ENCODE results near the gene VPS18.

VPS18 gene

DNA sequence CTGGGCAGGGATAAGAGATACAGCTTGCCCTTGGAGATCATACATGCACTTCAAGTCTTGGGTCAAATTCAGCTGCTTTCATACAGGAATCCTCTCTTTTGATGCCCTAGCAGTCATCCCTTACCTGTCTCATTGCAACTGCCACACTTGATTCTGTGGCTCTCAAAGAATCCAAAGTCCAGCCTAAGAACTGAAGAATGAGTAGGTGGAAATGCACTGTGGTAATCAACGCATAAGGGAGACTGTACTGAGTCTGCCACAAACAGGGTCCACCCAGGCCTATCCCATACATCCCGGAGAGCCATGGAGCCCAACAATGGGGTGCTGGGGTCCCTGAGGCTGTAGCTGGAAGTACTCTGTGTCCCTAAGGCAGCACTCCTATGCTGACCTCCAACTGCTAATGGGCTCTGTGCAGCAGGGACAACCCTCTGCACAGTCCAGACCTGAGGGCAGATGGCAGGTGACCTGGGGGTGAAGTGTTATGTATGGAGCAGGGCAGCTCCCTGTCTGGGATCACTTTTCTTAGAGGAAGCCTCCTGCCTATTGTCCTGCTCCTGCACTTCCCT lies 1.7 kb upstream of the VPS18 start:
- Histone ChIP-seq H3K27ac (no peak overlapping the region), H3K27me3 (ENCODE audit: insufficient read depth, low read depth, severe bottlenecking) (no peaks in the 10 kb centered on the region), H3K9me3 (ENCODE audit: severe bottlenecking) (no peaks in the 10 kb centered on the region), H3K36me3 (peaks cover 15% of the 10 kb centered on the region), H3K4me3 (ENCODE audit: low read depth, low read length) (no peak overlapping the region)
- TF ChIP-seq CTCF (IDR thresholded peaks at IDR 0.05; ENCODE audit: low read depth, low read length) = no peak
- no peak for DNase-seq

- Histone ChIP-seq H3K27me3 (ENCODE audit: insufficient read depth, low read depth, severe bottlenecking) (no peaks in the 10 kb centered on the region), H3K4me3 (ENCODE audit: low read depth, low read length) (no peak overlapping the region), H3K9me3 (ENCODE audit: severe bottlenecking) (no peaks in the 10 kb centered on the region), H3K36me3 (peaks cover 18% of the 10 kb centered on the region), H3K27ac (no peak overlapping the region)
- TF ChIP-seq CTCF (IDR thresholded peaks at IDR 0.05; ENCODE audit: low read depth, low read length) = no peak
- DNase-seq = no peak
Observed at GRCh38 chr15:40893019-40893670, 1.1 kb upstream of the VPS18 start.

- Histone ChIP-seq H3K9me3 (ENCODE audit: severe bottlenecking) (no peaks in the 10 kb centered on the region), H3K27ac (peak overlapping the region; percentile 70), H3K4me3 (ENCODE audit: low read depth, low read length) (peak overlapping the region; percentile 93), H3K27me3 (ENCODE audit: insufficient read depth, low read depth, severe bottlenecking) (no peaks in the 10 kb centered on the region), H3K36me3 (peaks cover 34% of the 10 kb centered on the region)
- TF ChIP-seq CTCF (IDR thresholded peaks at IDR 0.05; ENCODE audit: low read depth, low read length) = peak; percentile 44
- peak; percentile 74 for DNase-seq
Observed at GRCh38 chr15:40894681-40895448, 615 bp downstream of the VPS18 start.

- no peak for DNase-seq
- H3K27me3 ChIP-seq (ENCODE audit: insufficient read depth, low read depth, severe bottlenecking) = no peaks in the 10 kb centered on the region
- H3K9me3 ChIP-seq (ENCODE audit: severe bottlenecking) = no peaks in the 10 kb centered on the region
- peaks cover 78% of the 10 kb centered on the region for H3K36me3 ChIP-seq
- no peak for TF ChIP-seq CTCF (IDR thresholded peaks at IDR 0.05; ENCODE audit: low read depth, low read length)
- H3K27ac ChIP-seq = no peak overlapping the region
- H3K4me3 ChIP-seq (ENCODE audit: low read depth, low read length) = no peak overlapping the region
Observed at GRCh38 chr15:40899536-40900207, 5.4 kb downstream of the VPS18 start.

DNA sequence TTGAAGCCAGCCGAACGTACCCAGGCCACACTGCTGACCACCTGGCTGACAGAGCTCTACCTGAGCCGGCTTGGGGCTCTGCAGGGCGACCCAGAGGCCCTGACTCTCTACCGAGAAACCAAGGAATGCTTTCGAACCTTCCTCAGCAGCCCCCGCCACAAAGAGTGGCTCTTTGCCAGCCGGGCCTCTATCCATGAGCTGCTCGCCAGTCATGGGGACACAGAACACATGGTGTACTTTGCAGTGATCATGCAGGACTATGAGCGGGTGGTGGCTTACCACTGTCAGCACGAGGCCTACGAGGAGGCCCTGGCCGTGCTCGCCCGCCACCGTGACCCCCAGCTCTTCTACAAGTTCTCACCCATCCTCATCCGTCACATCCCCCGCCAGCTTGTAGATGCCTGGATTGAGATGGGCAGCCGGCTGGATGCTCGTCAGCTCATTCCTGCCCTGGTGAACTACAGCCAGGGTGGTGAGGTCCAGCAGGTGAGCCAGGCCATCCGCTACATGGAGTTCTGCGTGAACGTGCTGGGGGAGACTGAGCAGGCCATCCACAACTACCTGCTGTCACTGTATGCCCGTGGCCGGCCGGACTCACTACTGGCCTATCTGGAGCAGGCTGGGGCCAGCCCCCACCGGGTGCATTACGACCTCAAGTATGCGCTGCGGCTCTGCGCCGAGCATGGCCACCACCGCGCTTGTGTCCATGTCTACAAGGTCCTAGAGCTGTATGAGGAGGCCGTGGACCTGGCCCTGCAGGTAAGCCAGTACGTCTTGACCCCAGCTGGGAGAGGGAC lies 6.2 kb downstream of the VPS18 start:
- Histone ChIP-seq H3K27ac (no peak overlapping the region), H3K4me3 (ENCODE audit: low read depth, low read length) (no peak overlapping the region), H3K27me3 (ENCODE audit: insufficient read depth, low read depth, severe bottlenecking) (no peaks in the 10 kb centered on the region), H3K9me3 (ENCODE audit: severe bottlenecking) (no peaks in the 10 kb centered on the region), H3K36me3 (peaks cover 83% of the 10 kb centered on the region)
- no peak for TF ChIP-seq CTCF (IDR thresholded peaks at IDR 0.05; ENCODE audit: low read depth, low read length)
- no peak for DNase-seq

Measured in WERI-Rb-1 (cell line).